Ovary (tissue), 9 donors: ENCODE results near the gene MCTP2. TPM values are rescaled to one million over a fixed set of nuclear protein-coding genes. Genes with fewer than 3 reads are reported as not detected.
"Not testable (repeated sequence)": the region's sequence is repeated elsewhere in the genome, so short reads cannot be mapped to it uniquely, and the experiment has no call there.

ENCODE experiments used
- DNase-seq, 5 donors: peaks; one replicate each; pipeline ENCODE4 v3.0.0-alpha.2; 2019 to 2020
- H3K27ac ChIP-seq, 2 donors: fragments of 200-600 bp; one replicate each; pipeline versions ENCODE4 v1.5.1 to v1.8.0; 2019 to 2022
- H3K27me3 ChIP-seq: fragments of 200-600 bp; one replicate; pipeline ENCODE4 v1.8.0; 2022
- H3K36me3 ChIP-seq: fragments of 200-600 bp; sonication (generic); one replicate; pipeline ENCODE4 v1.5.1; 2019
- H3K4me1 ChIP-seq: one replicate; pipeline ENCODE4 v1.8.1; 2013; ENCODE audit warnings: mild to moderate bottlenecking, moderate library complexity; ENCODE audit not compliant: insufficient read depth
- H3K4me3 ChIP-seq: fragments of 200-600 bp; sonication (generic); one replicate; pipeline ENCODE4 v1.5.1; 2017
- H3K9me3 ChIP-seq, 2 donors: fragments of 200-600 bp in 1 of 2; sonication (generic) in 1 of 2; one replicate each; pipeline versions ENCODE4 v1.5.1 to v1.8.1; 2013 to 2019; ENCODE audit warnings: mild to moderate bottlenecking in 1 of 2, moderate library complexity in 1 of 2
- EP300 ChIP-seq: sonication (generic); formaldehyde crosslinking; IDR thresholded peaks from one replicate; pipeline ENCODE4 v1.6.1; 2017; ENCODE audit warnings: antibody characterized with exemption
- POLR2A ChIP-seq: fragments of 450-650 bp; IDR thresholded peaks from one replicate; pipeline ENCODE4 v1.6.1; 2017; ENCODE audit warnings: antibody characterized with exemption, mild to moderate bottlenecking, moderate library complexity
- WGBS, 3 donors: extraction: QIAGEN DNeasy Blood & Tissue Kit in 1 of 3; methylation state at CpG; one replicate each; pipeline versions ENCODE4 v1.1.5 to v1.1.7; 2013 to 2017; 5-methylcytosine and 5-hydroxymethylcytosine counted together
- intact Hi-C, 4 donors: fragments of 100-400 bp; cut with DNase I; formaldehyde crosslinking; loops; one replicate each; pipeline versions ENCODE4 v1.11.0 to v1.15.1; 2022 to 2023
- polyA plus RNA-seq, 2 donors: library from polyadenylated mRNA; stranded (reverse); fragments of 200-250 nt in 1 of 2; fragments of 350-450 nt in 1 of 2; fragmentation: Illumina TruSeq in 1 of 2; extraction: RNeasy Lipid Tissue Mini Kit (QIAGEN cat#74804) in 1 of 2; gene quantifications; one replicate each; pipeline ENCODE4 v1.2.3, GENCODE V29; 2013 to 2014
- total RNA-seq, 7 donors: library from RNA; depleted of rRNA in 2 of 7; stranded (reverse); fragments of >200 nt in 2 of 7; fragmentation: NEBNext Ultra II Directional in 3 of 7; extraction: Animal tissue kit (Norgen Biotek cat#: 25700) in 3 of 7; gene quantifications; one replicate each; pipeline versions ENCODE4 v1.1.0 to v1.2.4, GENCODE V29; 2016 to 2023
- TF ChIP-seq, protein P1 (sequence below), 3 donors: fragments of 450-650 bp in 2 of 3; fragments of 200-600 bp in 1 of 3; IDR thresholded peaks; one replicate each; pipeline versions ENCODE4 v1.5.1 to v1.8.0; 2016 to 2022; ENCODE audit warnings: antibody characterized with exemption in 3 of 3, mild to moderate bottlenecking in 1 of 3
- donor health status: DM: no; HTN: no; CAD: no; lungs with moderate emphysema.
- donor health status: DM: no; HTN: no; CAD: no.
- donor health status: Bipolar disorder and iron deficiency.
- donor health status: DM: yes; HTN: yes; CAD: no.
- donor health status: DM: no; HTN: no; CAD: no.
- donor health status: DM: yes; HTN: yes; CAD: no.

MCTP2 gene
- total and polyA plus RNA-seq, 9 donors, result 0.71 to 44.5 (median 5.7) TPM

DNA sequence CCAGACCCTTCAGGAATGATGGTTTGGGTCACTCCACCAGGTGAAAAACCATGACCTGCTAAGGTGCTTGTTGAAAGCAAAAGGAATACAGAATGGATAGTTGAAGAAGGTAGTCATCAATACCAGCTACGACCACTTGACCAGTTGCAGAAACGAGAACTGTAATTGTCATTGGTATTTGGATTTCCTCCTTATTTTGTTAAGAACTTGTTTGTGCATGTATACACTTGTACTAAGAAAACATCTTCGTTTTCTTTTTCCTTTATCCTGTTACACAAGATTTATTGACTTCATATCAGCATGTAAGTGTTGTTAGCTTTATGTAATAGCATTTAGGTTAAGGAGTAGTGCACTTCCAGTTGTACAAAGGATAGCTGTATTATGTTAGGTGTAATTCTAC lies 261.8 kb downstream of the MCTP2 start:
- Histone ChIP-seq H3K4me3 (no peak overlapping the region), H3K36me3 (no peaks in the 10 kb centered on the region), H3K27me3 (no peaks in the 10 kb centered on the region), H3K4me1 (no peaks in the 10 kb centered on the region), H3K9me3 (no peaks in the 10 kb centered on the region), H3K27ac (no peak overlapping the region)
- intact Hi-C loops, result no loop called here
- TF ChIP-seq, protein P1, sequence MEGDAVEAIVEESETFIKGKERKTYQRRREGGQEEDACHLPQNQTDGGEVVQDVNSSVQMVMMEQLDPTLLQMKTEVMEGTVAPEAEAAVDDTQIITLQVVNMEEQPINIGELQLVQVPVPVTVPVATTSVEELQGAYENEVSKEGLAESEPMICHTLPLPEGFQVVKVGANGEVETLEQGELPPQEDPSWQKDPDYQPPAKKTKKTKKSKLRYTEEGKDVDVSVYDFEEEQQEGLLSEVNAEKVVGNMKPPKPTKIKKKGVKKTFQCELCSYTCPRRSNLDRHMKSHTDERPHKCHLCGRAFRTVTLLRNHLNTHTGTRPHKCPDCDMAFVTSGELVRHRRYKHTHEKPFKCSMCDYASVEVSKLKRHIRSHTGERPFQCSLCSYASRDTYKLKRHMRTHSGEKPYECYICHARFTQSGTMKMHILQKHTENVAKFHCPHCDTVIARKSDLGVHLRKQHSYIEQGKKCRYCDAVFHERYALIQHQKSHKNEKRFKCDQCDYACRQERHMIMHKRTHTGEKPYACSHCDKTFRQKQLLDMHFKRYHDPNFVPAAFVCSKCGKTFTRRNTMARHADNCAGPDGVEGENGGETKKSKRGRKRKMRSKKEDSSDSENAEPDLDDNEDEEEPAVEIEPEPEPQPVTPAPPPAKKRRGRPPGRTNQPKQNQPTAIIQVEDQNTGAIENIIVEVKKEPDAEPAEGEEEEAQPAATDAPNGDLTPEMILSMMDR (IDR thresholded peaks at IDR 0.05), result no peak
- TF ChIP-seq POLR2A (no peak), EP300 (no peak)
- 70 to 78% (median 75%) methylated on average over 3 of the region's 3 CpGs for WGBS, 3 donors
- no peak for DNase-seq

DNA sequence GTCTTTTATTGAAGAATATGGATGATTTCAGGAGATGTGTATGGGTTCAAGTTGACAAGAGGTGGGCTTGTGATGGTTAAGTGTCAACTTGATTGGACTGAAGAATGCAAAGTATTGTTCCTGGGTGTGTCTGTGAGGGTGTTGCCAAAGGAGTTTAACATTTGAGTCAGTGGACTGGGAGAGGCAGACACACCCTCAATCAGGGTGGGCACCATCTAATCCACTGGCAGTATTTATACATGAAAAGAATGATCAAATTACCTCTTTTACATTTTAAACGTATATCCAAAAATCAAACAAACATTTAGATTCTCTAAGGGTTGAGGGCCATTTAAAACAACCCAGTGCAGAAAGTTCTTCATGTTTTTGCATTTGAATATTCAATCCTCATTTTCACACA lies 262.2 kb downstream of the MCTP2 start:
- H3K4me1 ChIP-seq, H3K4me3 ChIP-seq, H3K27ac ChIP-seq, H3K36me3 ChIP-seq, DNase-seq, H3K27me3 ChIP-seq, H3K9me3 ChIP-seq, intact Hi-C loops: not testable (repeated sequence)
- 71 to 80% (median 79%) methylated on average over 1 of the region's 1 CpG for WGBS, 3 donors

DNA sequence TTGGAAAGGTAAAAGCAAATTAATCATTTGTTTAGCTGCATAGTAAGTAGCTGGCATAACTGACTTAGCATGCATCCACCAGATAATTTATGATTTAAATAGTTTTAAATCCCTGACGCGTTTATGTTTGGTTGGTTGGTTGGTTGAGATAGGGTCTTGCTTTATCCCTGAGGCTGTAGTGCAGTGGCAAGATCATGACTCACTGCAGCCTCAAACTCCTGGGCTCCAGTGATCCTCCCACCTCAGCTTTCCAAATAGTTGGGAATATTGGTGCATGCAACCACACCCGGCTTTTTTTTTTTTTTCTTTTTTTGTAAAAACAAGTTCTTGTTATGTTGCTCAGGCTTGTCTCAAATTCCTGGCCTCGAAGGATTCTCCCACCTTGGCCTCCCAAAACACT lies 263.4 kb downstream of the MCTP2 start:
- 50 to 60% (median 55%) methylated on average over 4 of the region's 4 CpGs for WGBS, 3 donors
- no peak for DNase-seq
- H3K27ac ChIP-seq, result no peak overlapping the region
- H3K36me3 ChIP-seq, result no peaks in the 10 kb centered on the region
- no peaks in the 10 kb centered on the region for H3K4me1 ChIP-seq
- TF ChIP-seq, protein P1 (IDR thresholded peaks at IDR 0.05), result no peak
- TF ChIP-seq POLR2A, result no peak
- no peak for TF ChIP-seq EP300
- H3K4me3 ChIP-seq, result no peak overlapping the region
- H3K9me3 ChIP-seq, result no peaks in the 10 kb centered on the region
- no peaks in the 10 kb centered on the region for H3K27me3 ChIP-seq
- intact Hi-C loops, result no loop called here

DNA sequence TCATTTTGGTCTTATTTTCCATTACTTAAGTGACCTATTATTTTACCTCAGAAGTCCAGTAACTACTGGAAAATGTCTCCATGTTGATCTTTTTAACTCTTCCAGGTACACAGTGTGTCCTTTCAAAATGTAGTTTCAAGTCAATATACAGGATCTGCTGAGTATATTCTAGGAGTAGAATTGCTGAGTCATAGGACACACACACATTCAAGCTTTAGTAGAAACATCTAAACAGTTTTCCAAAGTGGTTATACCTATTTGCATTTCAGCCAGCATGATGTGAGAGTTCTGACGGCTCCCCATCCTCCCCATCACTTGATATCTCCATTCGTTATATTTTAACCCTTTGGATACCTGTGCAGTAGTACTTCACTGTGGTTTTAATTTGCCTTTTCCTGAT lies 271.9 kb downstream of the MCTP2 start:
- Histone ChIP-seq H3K36me3 (no peaks in the 10 kb centered on the region), H3K4me3 (no peak overlapping the region), H3K27me3 (no peaks in the 10 kb centered on the region), H3K4me1 (no peaks in the 10 kb centered on the region), H3K9me3 (no peaks in the 10 kb centered on the region), H3K27ac (no peak overlapping the region)
- TF ChIP-seq EP300 (no peak), POLR2A (no peak)
- TF ChIP-seq, protein P1 (IDR thresholded peaks at IDR 0.05), result no peak
- DNase-seq, result no peak
- WGBS, 3 donors, result 38 to 65% (median 40%) methylated on average over 2 of the region's 2 CpGs
- intact Hi-C loops, result no loop called here

DNA sequence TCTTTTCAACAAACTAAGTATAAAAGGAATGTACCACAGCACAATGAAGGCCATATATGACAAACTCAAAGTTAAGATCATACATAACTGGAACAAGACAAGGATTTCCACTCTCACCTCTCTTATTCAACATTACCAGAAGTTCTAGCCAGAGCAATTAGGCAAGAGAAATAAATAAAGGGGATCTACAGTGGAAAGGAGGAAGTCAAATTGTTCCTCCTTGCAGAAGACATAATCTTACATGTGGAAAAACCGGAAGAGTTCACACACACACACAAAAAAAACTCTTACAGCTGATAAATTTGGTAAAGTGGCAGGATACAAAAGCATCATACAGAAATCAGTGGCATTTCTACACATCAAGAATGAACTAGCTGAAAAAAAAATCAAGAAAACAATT lies 277.9 kb downstream of the MCTP2 start:
- H3K27me3 ChIP-seq, result no peaks in the 10 kb centered on the region
- H3K27ac ChIP-seq, result no peak overlapping the region
- no peaks in the 10 kb centered on the region for H3K4me1 ChIP-seq
- WGBS, 3 donors, result 78 to 92% (median 90%) methylated on average over 1 of the region's 1 CpG
- TF ChIP-seq EP300, result no peak
- H3K36me3 ChIP-seq, result no peaks in the 10 kb centered on the region
- intact Hi-C loops, result no loop called here
- DNase-seq, result no peak
- no peak overlapping the region for H3K4me3 ChIP-seq
- no peaks in the 10 kb centered on the region for H3K9me3 ChIP-seq

DNA sequence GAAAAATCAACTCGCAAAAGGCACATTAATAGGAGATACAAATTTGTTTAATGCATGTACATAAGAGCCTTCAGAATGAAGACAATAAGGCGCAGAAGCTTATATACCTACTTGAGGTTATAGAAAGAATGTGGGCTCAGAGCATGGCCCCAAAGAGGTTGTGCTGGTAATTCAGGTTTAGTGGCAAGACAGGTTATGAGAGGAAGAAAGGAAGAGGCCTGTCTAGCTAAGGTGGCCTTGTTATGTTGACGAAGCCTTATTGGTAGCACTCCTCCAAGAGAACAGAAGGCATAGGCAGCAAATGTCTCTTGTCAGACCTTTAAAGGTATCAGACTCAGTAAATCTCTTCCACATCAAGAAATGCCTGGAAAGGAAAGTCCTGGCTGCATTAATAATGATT lies 290.8 kb downstream of the MCTP2 start:
- TF ChIP-seq POLR2A, result no peak
- Histone ChIP-seq H3K27me3 (no peaks in the 10 kb centered on the region), H3K36me3 (no peaks in the 10 kb centered on the region), H3K4me1 (no peaks in the 10 kb centered on the region), H3K4me3 (no peak overlapping the region), H3K9me3 (no peaks in the 10 kb centered on the region), H3K27ac (no peak overlapping the region)
- WGBS, 3 donors, result 93 to 96% (median 95%) methylated on average over 3 of the region's 3 CpGs
- intact Hi-C loops, result no loop called here
- no peak for DNase-seq
